Stimulated activated naive CD8-positive, alpha-beta T cell treated with anti-CD3 and anti-CD28 coated beads, Interleukin-15, Interleukin-2, amounts not matched to agents 100 U/mL and 50 U/mL, for 24 hours (primary cell): ENCODE results near the gene SCN10A.

Experiments used
- ATAC-seq: fragments of 150-1000 bp; cut with Tn5 transposase; one replicate; pipeline ENCODE4 v1.10.0; 2021
- DNase-seq: peaks from one replicate; pipeline ENCODE4 v3.0.0; 2021

Gene SCN10A

DNA sequence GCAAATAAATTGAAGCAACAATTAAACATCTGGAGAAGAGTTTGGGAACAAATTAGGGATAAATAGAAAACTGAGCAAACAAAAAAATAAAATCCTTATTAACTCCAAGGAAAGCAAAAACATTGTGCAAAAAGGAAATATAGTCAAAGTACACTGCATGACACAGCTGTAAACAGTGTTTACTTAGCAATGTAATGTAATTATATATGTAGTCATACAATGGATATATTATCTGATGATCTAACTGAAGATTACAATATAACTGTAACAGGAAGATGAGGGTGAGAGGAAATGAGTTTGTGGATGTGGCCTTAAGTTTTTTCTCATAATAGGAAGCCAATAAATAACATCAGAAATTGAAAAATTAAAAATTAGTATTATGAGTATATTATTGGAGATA lies 42.5 kb downstream of the SCN10A start:
- DNase-seq: no peak
- no peak for ATAC-seq

DNA sequence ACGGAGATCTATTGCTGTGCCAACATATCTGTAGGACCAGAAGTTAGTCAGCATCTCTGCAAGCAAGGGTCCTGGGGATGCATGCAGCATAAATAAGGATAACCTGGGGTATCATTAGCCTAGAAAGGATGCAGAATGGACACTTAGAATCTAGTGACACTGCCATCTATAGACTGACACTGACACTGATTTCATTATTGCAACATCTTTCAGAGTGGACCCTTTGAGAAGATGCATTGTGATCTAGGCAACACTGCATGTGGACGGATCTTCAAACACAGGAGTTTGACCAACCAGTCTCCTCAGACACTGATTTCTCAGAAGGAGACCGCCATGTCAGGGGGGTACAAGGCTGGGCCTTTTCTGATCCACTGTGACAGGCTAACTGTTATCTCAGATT lies 52.4 kb downstream of the SCN10A start:
- ATAC-seq: no peak

DNA sequence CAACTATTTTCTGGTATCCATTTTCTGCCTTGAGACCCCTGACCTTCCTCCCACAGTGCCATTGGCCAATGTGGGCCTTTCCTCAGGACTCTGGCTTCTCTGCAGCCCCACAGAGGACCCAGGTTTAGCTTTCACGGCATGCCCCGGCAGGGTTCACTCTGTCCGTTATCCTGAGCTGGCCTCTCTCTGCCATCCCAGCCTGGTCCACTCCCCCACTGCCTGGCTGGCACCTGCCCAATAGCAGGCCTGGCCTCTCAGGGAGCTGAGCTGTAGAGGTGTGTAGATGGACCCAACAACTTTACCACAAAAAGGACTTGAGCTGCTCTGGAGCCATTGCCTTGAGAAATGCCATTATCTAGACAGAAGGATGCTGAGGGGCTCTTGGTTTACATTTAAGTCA lies 57.5 kb downstream of the SCN10A start:
- no peak for DNase-seq
- no peak for ATAC-seq

More for the DNA sequence above, 52.4 kb downstream of the SCN10A start:
- no peak for DNase-seq

DNA sequence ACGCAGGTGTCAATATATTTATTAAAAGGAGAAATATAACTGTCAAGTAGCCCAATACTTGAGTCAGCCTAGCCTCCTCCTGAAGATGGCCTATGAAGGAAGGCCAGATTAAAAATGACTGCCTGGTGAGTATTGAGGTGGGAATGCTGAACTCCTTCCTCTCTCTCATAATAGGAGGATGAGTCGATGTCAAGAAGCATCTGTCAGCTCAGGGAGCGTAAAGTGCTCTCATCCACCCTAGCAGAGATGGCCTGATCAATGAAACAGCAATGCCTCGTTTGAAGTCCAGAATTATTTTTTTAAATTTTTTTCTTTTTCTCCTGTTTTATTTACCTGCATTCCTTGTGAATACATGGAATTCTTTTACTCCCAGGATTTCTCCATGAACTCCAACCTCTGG lies 58.3 kb downstream of the SCN10A start:
- ATAC-seq (no peak), DNase-seq (no peak)

DNA sequence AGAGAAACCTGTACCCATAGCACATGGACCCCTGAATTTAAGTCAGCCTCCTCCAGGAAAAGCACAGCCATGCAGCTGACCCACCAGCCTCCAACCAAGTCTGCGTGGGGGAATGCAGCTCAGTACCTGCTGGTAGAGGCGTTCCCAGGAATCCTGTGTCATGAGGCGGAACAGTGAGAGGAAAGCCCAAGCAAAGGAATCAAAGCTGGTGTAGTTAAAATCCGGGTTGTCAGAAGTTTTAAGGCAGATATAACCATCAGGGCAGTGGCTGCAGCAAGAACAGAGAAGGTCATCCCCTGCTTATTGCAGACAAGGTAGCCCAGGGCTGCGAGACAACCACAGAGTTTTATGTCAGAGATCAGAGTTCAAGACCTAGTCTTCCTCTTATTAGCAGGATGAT lies 59.1 kb downstream of the SCN10A start:
- no peak for DNase-seq
- ATAC-seq: no peak

DNA sequence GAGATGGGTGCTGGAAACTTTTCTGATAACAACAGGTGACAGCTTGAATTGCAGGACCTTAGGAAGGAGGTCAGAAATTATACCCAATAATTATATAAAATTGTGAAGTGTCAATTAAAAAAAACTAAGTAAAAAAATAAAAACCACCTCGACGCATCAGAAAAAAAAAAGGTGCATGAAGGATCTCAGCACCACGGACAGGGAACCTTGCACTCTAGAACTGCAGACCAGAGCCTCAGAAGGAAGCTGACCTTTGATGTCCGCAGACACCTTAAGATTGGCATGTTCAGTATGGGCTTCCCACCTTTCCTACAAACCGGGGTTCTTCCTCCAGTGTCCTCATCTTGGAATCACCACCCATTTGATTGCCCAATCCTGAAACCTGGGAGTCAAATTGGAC lies 60.9 kb downstream of the SCN10A start:
- DNase-seq (no peak), ATAC-seq (no peak)

DNA sequence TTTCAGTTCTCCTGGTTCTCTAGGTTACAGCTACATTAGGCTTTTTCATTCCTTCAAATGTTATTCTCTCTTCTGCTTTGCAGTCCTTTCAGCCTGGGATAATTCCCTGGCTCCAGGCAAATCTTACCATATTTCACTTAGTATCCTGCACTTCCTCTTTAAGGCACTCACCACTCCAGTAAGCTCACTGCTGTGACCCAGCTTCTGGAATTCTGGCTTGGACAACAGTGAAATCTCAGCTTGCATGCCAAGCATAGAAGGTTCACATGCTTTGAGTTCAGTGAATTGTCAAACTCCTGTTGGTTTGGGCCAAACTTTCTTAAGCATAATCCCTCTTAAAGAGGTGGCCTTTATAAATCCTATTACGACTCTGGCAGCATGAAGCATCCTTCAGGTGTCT lies 69.4 kb downstream of the SCN10A start:
- no peak for ATAC-seq
- no peak for DNase-seq

DNA sequence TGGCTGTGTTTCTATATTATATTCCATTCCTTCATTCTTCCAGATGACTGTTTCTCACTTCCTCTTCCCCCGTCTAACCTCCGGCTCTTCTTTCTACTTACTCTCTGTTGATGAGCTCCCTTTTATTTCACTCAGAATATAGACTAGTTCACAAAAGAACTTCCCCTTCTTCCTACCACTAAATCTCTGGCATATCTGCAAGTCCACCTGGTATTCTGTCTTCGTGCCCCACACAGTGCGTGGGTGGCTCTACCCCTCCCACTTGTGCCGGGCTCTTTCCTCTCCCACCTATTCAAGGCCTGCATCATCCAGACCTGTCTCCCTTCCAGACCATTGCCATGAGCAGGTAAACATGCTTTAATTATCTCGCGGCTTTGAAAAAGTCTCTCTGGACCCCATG lies 73.0 kb downstream of the SCN10A start:
- DNase-seq (no peak), ATAC-seq (no peak)

DNA sequence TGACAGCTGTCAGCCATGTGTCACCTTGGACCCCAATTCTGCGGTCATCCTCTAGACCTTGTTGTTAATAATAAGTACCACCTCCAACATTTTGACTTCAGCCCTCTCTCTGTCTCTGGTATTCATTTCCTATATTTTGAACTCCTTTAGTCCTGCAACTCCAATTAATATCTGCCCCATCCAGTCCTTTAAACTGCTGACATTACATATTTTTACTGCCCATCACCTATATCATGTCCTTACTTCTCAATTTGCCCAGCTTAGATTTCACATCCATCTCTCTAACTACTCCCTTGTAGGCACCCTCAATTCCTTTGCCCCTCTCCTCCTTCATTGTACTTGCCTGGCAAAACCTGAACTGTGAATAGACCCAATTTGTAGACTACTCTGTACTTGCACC lies 73.5 kb downstream of the SCN10A start:
- DNase-seq: no peak
- ATAC-seq: no peak

DNA sequence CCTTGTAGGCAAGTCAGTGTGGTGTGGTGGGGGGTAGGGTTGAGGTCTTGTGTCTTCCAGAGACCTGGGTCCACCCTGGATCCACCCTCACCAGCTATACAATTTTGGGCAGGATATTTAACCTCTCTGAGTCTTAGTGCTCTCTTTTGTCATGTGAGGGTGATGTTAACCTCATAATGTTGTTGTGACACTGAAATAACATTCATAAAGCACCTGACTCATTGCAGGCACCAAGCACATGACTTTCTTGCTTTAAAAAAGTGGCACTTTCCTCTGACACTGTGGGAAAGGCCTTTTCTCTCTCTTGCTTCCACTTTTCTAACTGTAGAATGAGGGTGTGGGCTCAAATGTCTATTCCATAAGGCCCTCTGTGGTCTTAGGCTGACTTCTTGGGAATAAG lies 75.5 kb downstream of the SCN10A start:
- DNase-seq: no peak
- no peak for ATAC-seq

DNA sequence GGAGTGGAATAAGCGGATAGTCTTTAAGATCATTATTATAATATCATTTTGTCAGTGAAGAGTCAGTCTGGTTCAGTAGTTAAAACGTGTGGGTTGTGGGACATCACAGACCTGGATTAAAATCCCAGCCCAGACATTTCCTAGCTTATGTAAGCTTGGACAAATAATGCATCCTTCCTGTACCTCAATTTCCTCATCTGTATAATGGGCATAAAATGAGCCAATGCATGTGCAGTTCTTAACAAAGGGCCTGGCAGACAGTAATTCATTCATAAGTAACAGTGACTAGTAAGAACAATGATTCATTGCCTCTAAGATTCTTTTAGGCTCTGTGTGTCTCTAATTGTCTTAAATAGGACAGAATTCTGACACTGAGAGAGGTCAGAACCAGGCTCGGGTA lies 76.1 kb downstream of the SCN10A start:
- DNase-seq: no peak
- no peak for ATAC-seq

DNA sequence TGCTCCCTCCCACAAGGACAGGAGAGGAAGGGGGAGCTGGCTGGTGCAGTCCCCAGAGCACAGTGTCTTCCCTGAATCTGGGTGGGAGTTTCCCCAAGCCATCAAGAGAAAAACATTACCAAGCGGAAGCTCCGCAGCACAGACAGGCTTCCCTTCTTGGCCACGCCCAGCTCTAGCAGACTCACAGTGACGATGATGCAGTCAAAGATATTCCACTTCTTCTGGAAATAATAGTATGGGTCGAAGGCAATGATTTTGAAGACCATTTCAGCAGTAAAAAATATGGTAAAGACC lies 76.7 kb downstream of the SCN10A start:
- no peak for DNase-seq
- ATAC-seq: no peak

DNA sequence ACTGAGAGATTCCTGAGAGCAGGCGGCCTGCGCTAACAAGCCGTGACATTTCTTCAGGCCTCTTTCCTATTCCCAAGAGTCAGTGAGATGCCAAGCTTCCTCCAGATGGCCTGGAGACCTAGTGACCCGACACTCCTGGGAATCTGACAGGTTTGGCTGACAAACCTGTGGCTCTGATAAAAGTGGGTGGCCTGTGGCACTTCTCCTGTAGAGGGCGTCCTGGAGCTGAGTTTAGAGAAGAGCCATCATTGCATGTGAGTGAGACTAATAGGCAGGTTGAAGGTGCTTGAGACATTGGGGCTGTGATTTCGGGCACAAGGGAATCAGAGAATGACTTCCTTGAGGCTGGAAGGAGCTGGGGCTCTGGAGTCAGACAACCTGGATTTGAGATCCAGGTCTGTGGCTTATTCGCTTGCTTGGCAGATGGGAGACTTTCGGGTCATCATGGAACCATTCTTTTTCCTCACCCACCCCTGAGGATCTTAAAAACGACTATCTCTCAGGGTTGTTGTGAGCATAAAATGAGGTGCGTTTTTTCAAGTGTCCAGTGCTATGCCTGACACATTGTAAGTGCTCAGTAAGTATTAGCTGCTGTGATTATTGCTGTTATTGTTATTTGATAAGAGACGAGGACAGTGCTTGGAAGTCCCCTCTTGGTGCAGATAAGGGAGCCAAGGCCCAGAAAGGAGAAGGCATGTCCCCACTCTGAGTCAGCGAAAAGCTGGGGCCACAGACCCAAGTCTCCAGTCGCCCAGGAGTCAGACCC lies 77.2 kb downstream of the SCN10A start:
- ATAC-seq (no peak), DNase-seq (peak; percentile 55)

DNA sequence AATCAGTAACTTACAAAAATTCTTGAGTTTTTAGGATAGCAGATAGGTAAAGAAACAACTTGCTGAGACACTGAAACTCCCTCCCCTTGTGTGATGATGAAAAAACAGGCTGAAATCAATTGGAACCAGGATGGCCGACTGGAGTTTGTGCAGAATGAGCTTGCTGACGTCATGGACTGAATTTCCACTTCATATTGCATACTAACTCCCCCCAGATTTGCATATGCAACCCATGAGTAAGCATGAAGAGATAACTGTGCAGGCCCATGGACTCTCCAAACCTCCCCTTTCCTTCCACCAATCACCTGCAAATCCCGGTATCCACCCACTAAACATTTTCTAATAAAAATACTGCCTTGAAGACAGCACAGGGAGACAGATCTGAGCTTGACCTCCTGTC lies 84.5 kb downstream of the SCN10A start:
- DNase-seq (no peak), ATAC-seq (no peak)

DNA sequence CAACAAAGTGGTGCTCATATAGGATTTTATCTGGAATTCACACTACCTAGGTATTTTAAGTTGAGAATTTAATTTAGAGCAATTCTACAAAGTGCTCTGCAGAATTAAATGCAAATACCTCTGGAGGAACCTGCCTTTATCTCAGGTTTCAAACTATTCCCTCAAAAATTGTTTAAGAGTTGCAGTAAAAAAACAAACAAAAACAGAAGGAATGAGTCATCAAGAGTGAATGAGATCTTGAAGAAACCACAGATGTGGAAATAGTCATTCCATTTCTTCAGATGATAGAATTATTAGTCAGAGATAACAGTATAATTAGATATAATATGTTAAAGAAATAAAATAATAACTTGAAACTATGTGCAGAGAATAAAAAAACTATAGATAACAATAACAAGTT lies 85.7 kb downstream of the SCN10A start:
- DNase-seq: no peak
- ATAC-seq: no peak

DNA sequence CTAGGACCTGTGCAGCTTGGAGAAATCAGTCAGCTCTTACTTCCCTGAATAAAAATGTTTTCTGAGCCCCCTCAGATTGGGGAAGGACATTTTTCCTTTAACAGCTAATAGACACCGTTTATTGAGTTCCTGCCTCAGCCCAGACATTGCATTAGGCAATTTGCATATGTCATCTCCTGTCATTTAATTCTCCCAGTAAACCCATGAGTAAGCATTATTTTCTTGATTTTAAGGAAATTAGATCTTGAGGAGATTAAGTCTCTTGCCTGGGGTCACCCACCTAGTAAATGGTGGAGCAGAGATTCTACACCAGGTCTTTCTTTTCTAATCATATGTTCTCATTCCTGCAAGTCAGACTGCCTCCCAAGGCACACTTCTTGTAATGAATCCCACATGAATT lies 88.0 kb downstream of the SCN10A start:
- no peak for ATAC-seq
- DNase-seq: no peak

DNA sequence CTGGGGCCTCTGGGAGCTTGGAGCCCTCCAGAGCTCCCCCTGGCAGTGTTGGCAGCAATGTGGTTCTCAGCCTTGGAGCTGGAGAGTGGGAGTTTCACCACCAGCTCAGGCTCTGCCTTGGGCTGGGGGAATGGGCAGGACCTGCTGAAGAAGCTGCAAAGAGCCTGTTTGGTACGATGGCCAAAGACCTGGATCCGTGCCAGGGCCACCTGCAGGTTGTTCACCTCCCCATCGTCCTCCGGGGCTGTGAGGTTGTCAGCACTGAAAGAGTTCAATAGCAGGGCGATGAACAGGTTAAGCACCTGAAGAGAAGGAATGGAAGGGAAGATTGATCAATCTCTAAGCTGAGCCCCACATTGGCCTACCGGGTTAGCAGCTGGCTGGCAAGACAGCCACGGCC lies 89.3 kb downstream of the SCN10A start:
- no peak for ATAC-seq
- DNase-seq: no peak

DNA sequence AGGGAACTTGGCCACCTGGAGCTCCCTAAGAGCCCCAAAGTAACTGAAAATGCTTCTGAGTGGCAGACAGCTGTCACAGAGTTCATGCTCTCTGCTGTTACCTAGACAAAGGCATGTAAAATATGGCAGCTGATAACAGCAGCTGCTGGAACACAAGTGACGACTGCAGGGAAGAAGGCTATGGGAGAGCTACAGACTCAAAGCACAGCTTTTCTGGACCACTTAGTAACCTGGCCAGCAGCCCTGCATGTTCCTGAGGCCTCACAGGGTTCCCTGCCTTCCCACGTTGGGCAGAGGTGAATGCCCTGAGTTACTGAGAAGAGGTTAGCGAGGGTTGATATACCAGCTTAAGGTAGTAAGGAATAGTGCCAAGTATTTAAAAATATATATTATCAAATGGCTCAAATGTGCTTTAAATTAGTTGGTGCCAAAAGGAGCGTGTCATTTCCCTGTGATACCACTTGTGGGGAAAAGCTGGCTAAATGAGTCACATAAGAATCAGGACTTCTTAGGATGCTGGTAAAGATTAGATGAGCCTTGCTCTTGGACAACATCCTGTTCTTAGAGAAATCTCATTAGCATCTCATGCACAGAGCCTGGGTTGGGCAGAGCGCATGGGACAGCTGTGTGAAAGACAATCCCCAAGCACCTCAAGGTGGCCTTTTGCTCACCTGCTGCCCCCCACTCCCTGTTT lies 90.1 kb downstream of the SCN10A start:
- DNase-seq (no peak), ATAC-seq (no peak)

DNA sequence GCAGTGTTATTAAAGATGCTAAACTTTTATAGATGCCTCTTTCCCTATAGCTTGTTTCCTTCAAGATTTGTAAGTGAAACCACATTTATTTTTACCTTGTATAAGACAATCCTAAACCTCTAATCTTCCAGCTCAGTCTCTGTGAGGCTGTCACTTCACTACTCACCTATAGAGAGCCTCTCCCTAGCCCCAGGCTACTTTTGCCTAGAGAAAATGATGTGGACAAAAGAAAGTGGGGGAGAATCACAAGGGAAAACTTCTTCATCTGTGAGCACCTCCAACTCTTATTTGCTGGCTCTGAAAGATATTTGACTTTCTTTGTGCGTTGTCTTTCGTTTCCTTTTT lies 91.7 kb downstream of the SCN10A start:
- no peak for ATAC-seq
- no peak for DNase-seq

DNA sequence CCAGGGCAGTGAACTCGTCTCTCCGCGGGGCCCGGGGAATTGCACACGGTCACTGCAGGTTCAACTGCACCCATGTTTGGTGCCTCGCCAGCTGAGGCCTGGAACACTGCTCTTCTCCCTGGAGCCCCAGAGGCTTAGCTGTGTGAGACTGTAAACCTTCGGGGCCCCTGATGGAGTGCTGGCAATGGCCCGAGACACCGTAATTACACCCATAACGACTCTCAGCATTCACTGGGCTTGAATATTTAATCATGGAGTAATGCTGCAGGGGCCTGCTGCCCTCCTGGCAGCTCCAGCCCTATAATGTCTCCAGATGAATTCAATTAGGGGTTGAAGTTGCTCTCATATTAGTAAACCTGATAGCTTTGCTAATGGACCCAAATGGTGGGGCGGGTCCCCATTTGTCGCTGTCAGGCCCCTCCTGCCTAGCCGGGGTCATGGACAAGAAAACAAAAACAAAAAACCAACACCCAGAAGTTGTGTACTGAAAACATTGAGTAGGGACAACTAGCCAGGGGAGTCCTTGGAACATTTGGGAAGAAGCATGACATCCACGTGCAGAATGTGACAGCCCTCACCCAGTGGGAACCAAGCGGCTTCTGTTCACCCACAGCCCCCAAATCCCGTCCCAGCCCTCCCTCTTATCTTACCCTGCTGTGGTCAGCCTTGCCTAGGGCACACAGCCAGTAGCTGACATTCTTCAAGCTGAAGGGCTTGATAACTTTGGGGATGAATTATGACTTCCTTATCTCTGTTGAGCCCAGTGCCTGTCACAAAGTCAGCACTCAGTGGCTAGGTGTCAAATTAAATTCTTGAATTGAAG lies 92.2 kb downstream of the SCN10A start:
- DNase-seq: no peak

DNA sequence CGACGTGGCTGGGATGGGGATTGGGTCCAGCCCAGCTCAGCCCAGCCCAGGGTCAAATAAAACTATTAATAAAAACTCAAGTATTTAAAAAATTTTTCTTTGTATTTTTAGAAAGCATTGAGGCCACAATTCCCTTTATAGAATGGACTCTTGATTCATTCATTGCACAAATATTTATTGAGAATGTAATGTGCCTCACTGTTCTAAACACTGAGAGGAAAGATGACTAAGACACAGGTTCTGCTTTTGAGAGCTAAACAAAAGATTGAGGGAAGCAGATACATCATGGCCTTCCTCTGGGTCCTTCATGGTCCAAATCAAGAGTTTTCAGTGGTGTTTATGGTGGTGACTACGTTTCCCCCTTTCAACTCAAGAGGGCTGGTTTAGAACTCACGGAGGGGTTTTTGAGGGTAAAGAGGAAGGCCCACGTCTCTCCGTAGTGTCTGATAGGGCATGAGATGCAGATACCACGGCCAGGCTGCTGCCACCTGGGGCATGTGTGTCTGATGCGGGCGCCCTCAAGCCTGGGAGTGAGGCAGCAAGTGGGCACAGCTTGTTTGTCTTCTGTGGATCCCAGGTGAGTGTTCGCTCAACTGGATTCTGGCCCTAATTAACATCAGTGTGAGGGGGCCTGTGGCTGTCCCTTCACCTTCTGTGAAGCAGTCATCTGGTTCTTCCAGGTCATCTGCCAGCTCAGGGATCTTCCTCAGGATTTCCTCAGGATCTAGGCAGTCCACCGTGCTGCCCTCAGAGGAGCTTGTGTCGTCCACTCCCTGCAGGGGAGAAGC lies 93.0 kb downstream of the SCN10A start:
- DNase-seq (no peak), ATAC-seq (no peak)

More for the DNA sequence above, 92.2 kb downstream of the SCN10A start:
- ATAC-seq: no peak

DNA sequence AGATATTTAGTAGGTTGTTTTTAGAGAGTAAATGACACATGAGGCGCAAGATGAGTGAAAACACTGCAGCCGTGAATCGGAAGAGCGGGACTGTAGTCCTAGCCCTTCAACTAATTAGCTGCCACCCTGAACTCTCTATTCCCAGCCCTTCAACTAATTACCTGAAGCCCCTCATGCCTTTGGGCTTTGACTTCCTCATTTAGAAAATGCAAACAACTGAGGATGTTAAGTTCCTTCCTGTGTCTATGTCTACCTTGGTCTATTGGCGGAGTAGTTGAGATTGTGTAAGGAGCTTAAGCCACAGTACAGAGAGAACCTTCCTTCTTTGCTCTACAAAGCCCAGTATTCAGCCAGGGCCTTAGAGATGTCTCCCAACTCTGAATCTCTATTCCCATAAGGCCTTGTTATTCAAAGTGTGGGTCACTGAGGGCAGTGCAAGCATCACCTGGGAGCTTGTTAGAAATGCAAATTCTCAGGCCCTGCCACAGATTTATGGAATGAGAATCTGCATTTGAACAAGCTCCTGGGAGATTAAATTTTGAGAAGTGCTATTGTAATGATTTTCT lies 94.7 kb downstream of the SCN10A start:
- DNase-seq (no peak), ATAC-seq (no peak)
